LNCaP clone FGC (cell line): Measurements from ENCODE around the gene LRRTM2.

Source experiments
- DNase-seq: peaks from one replicate; pipeline ENCODE4 v3.0.0-alpha.2; 2011; ENCODE audit warnings: low read depth
- H3K4me3 ChIP-seq: 2 replicates; pipeline ENCODE4 v1.5.1; 2011; ENCODE audit warnings: mild to moderate bottlenecking, low read depth, low read length, control low read depth
- CTCF ChIP-seq: IDR thresholded peaks from 2 replicates; pipeline ENCODE4 v1.5.1; 2012; ENCODE audit warnings: mild to moderate bottlenecking; ENCODE audit not compliant: control insufficient read depth, insufficient read depth; ENCODE audit errors: extremely low read depth

The LRRTM2 gene

GRCh38 chr5:138819081-138819480, 56.1 kb downstream of the LRRTM2 start:
- TF ChIP-seq CTCF = no peak
- no peak overlapping the region for H3K4me3 ChIP-seq
- no peak for DNase-seq
